Caco-2 (cell line): ENCODE data around the gene AMD1. TPM values are rescaled to one million over a fixed set of nuclear protein-coding genes. Genes with fewer than 3 reads are reported as not detected.

Experiments
- BruUV-seq: library from RNA; stranded (reverse); fragments of 400-500 nt; replicated peaks from 2 replicates; lab custom pipeline; 2021; lab: Mats Ljungman, UMichigan
- CTCF ChIA-PET: fragments of 300-600 bp; sonication (Branson Sonifier 250); formaldehyde crosslinking; loops from one replicate; lab custom pipeline; 2022; ENCODE audit warnings: antibody characterized with exemption; lab: Charles Lee
- POLR2A ChIA-PET: fragments of 300-600 bp; sonication (Branson Sonifier 250); formaldehyde crosslinking; loops from one replicate; lab custom pipeline; 2022; ENCODE audit warnings: antibody characterized with exemption; lab: Charles Lee
- DNase-seq, 2 experiments: peaks; one replicate each; pipeline versions ENCODE4 v3.0.0 to v3.0.0-alpha.2; 2020 to 2022
- H3K27me3 ChIP-seq: replicated peaks from 2 replicates; pipeline ENCODE4 v1.6.0; 2011; ENCODE audit warnings: low read length; ENCODE audit not compliant: control insufficient read depth, insufficient read depth
- H3K36me3 ChIP-seq: 2 replicates; pipeline ENCODE4 v1.5.1; 2011; ENCODE audit warnings: low read length; ENCODE audit not compliant: control insufficient read depth, insufficient read depth
- H3K4me1 ChIP-seq: fragments of 250-450 bp; sonication (Bioruptor Pico); 2 replicates; pipeline ENCODE4 v1.5.1; 2020; ENCODE audit warnings: mild to moderate bottlenecking
- H3K4me3 ChIP-seq: 2 replicates; pipeline ENCODE4 v1.5.1; 2011; ENCODE audit warnings: low read depth, mild to moderate bottlenecking, control low read depth, low read length
- H3K9me3 ChIP-seq: fragments of 250-450 bp; sonication (Bioruptor Pico); 2 replicates; pipeline ENCODE4 v1.5.1; 2020; ENCODE audit warnings: mild to moderate bottlenecking, moderate library complexity
- H3K27ac Mint-ChIP-seq: one replicate; pipeline ENCODE4 v1.8.0; 2022; ENCODE audit warnings: mixed read lengths; ENCODE audit not compliant: unreplicated experiment
- H3K27me3 Mint-ChIP-seq: one replicate; pipeline ENCODE4 v1.8.0; 2022; ENCODE audit warnings: mixed read lengths; ENCODE audit not compliant: insufficient read depth, unreplicated experiment
- H3K36me3 Mint-ChIP-seq: one replicate; pipeline ENCODE4 v1.8.0; 2022; ENCODE audit warnings: mild to moderate bottlenecking, mixed read lengths; ENCODE audit not compliant: insufficient read depth, unreplicated experiment
- H3K4me1 Mint-ChIP-seq: one replicate; pipeline ENCODE4 v1.8.0; 2022; ENCODE audit warnings: low read depth, mixed read lengths; ENCODE audit not compliant: unreplicated experiment
- H3K4me3 Mint-ChIP-seq: one replicate; pipeline ENCODE4 v1.8.0; 2022; ENCODE audit warnings: mild to moderate bottlenecking, moderate library complexity, mixed read lengths; ENCODE audit not compliant: unreplicated experiment
- H3K9me3 Mint-ChIP-seq: one replicate; pipeline ENCODE4 v1.8.0; 2022; ENCODE audit warnings: mixed read lengths; ENCODE audit not compliant: unreplicated experiment
- CTCF ChIP-seq, 2 experiments: fragments of 200-600 bp in 1 of 2; IDR thresholded peaks; 1 replicate in 1 of 2; 2 replicates in 1 of 2; pipeline versions ENCODE4 v1.5.1 to v1.8.0; 2011 to 2022; ENCODE audit warnings: antibody characterized with exemption in 1 of 2, control low read depth in 1 of 2, inconsistent platforms in 1 of 2, low read depth in 1 of 2, low read length in 1 of 2, mild to moderate bottlenecking in 1 of 2, moderate library complexity in 1 of 2; ENCODE audit not compliant: insufficient read depth in 1 of 2, severe bottlenecking in 1 of 2, unreplicated experiment in 1 of 2
- intact Hi-C: fragments of 100-400 bp; cut with micrococcal nuclease; formaldehyde crosslinking; loops from one replicate; pipeline ENCODE4 v1.10.0; 2022; ENCODE audit not compliant: unreplicated experiment
- total RNA-seq: library from RNA; stranded (reverse); gene quantifications from 2 replicates; pipeline ENCODE4 v1.2.3, GENCODE V29; 2022

Gene AMD1
- total RNA-seq, 1 experiment from 2014 or later, result 90.0 TPM

GRCh38 chr6:110890288-110890687 is 15.7 kb downstream of the AMD1 start:
- CTCF ChIA-PET, result no interaction called here

DNA sequence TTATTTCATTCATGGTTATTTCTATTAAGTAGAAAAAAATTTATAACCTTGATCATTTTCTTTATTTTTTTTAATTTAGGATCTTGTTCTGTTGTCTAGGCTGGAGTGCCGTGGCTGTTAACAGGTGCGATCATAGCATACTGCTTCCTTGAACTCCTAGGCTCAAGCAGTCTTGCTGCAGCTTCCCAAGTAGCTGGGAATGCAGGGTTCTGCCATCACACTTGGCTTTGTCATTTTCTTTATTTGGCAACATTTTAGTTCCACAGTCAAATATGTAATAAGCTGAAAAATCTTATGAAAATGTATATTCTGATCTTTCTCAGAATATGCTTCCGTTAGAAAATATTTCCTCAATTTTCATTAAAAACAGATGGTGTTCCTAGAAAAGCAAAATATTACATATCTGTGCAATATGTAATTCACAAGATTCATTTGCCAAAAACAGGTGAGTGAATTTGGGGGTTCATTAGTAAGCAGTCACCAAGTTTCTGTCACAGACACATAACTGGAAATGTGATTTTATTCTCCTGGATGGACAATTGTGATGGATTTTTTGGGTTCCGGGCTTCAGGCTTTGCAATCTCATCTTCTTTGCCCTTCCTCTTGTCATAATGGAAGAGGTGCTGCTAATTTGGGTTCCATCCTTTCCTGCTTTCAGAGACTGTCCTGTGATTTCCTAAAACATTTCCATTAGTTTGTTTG is 21.5 kb downstream of the AMD1 start:
- H3K9me3 ChIP-seq, result no peaks in the 10 kb centered on the region
- DNase-seq, result no peak
- no peaks in the 10 kb centered on the region for H3K9me3 Mint-ChIP-seq
- H3K4me1 ChIP-seq, result peaks cover 9% of the 10 kb centered on the region
- ChIA-PET CTCF (no interaction called here), POLR2A (no interaction called here)
- BruUV-seq, result no TSS peak
- H3K27me3 Mint-ChIP-seq, result no peaks in the 10 kb centered on the region
- H3K36me3 ChIP-seq, result peaks cover 5% of the 10 kb centered on the region; the same call in 1 of the 2 replicates
- TF ChIP-seq CTCF (IDR thresholded peaks at IDR 0.05; ENCODE audit: insufficient read depth in 1 of 2, low read depth in 1 of 2, low read length in 1 of 2, severe bottlenecking in 1 of 2, unreplicated experiment in 1 of 2), result no peak
- no peaks in the 10 kb centered on the region for H3K4me1 Mint-ChIP-seq
- no peaks in the 10 kb centered on the region for H3K27me3 ChIP-seq
- H3K4me3 Mint-ChIP-seq, result no peak overlapping the region
- H3K4me3 ChIP-seq, result no peak overlapping the region
- peaks cover 92% of the 10 kb centered on the region for H3K36me3 Mint-ChIP-seq
- intact Hi-C loops, result no loop called here
- H3K27ac Mint-ChIP-seq, result no peak overlapping the region

More at GRCh38 chr6:110890288-110890687, 15.7 kb downstream of the AMD1 start:
- intact Hi-C loops, result loop anchor here (5.0 kb wide), 2 partner anchors 62 to 208 kb away; no protein-coding TSS in a partner anchor
- Mint-ChIP-seq H3K36me3 (peaks cover 70% of the 10 kb centered on the region), H3K4me3 (no peak overlapping the region), H3K4me1 (peaks cover 7% of the 10 kb centered on the region), H3K9me3 (no peaks in the 10 kb centered on the region), H3K27ac (no peak overlapping the region), H3K27me3 (no peaks in the 10 kb centered on the region)
- Histone ChIP-seq H3K9me3 (no peaks in the 10 kb centered on the region), H3K36me3 (peaks cover 1% of the 10 kb centered on the region; the same call in 1 of the 2 replicates), H3K4me3 (no peak overlapping the region), H3K27me3 (no peaks in the 10 kb centered on the region), H3K4me1 (peaks cover 14% of the 10 kb centered on the region)
- no peak for TF ChIP-seq CTCF (IDR thresholded peaks at IDR 0.05; ENCODE audit: insufficient read depth in 1 of 2, low read depth in 1 of 2, low read length in 1 of 2, severe bottlenecking in 1 of 2, unreplicated experiment in 1 of 2)
- DNase-seq, result no peak
- POLR2A ChIA-PET, result interaction anchor here (0.9 kb wide), 1 partner anchor 75 kb away, joined by 3 read pairs; the partner anchor contains the start of gene CDK19
- BruUV-seq, result no TSS peak

GRCh38 chr6:110897433-110897832 is 22.8 kb downstream of the AMD1 start:
- no peaks in the 10 kb centered on the region for H3K4me1 ChIP-seq
- no peaks in the 10 kb centered on the region for H3K9me3 ChIP-seq
- Mint-ChIP-seq H3K27me3 (no peaks in the 10 kb centered on the region), H3K4me1 (no peaks in the 10 kb centered on the region), H3K27ac (no peak overlapping the region), H3K9me3 (no peaks in the 10 kb centered on the region), H3K4me3 (no peak overlapping the region), H3K36me3 (peaks cover 87% of the 10 kb centered on the region)
- intact Hi-C loops, result no loop called here
- BruUV-seq, result no TSS peak
- no peak overlapping the region for H3K4me3 ChIP-seq
- H3K27me3 ChIP-seq, result no peaks in the 10 kb centered on the region
- CTCF ChIA-PET, result no interaction called here
- peaks cover 5% of the 10 kb centered on the region; the same call in 1 of the 2 replicates for H3K36me3 ChIP-seq
- no peak for TF ChIP-seq CTCF (IDR thresholded peaks at IDR 0.05; ENCODE audit: insufficient read depth in 1 of 2, low read depth in 1 of 2, low read length in 1 of 2, severe bottlenecking in 1 of 2, unreplicated experiment in 1 of 2)
- DNase-seq, result no peak
- POLR2A ChIA-PET, result no interaction called here
